H9 (cell line): ENCODE data around the gene ATP2A2. TPM values are rescaled to one million over a fixed set of nuclear protein-coding genes. Genes with fewer than 3 reads are reported as not detected.

ENCODE experiments used
- DNase-seq: peaks from one replicate; pipeline ENCODE4 v3.0.0-alpha.2; 2017
- H2AFZ ChIP-seq: one replicate; pipeline ENCODE4 v1.6.1; 2013; ENCODE audit warnings: mild to moderate bottlenecking, low read length, control low read depth, moderate library complexity
- H2AK5ac ChIP-seq: 2 replicates; pipeline ENCODE4 v1.6.1; 2013; ENCODE audit warnings: low read length, control low read depth, mixed read lengths; ENCODE audit not compliant: insufficient read length
- H2BK120ac ChIP-seq: one replicate; pipeline ENCODE4 v1.6.1; 2013; ENCODE audit warnings: low read depth, mild to moderate bottlenecking, low read length, control low read depth, inconsistent platforms; ENCODE audit not compliant: poor library complexity, severe bottlenecking
- H2BK12ac ChIP-seq: 2 replicates; pipeline ENCODE4 v1.6.1; 2013; ENCODE audit warnings: low read length, control low read depth, mixed read lengths, low read depth; ENCODE audit not compliant: insufficient read length
- H2BK15ac ChIP-seq: 2 replicates; pipeline ENCODE4 v1.6.1; 2013; ENCODE audit warnings: low read depth, low read length, control low read depth
- H2BK20ac ChIP-seq: one replicate; pipeline ENCODE4 v1.6.1; 2013; ENCODE audit warnings: low read depth, mild to moderate bottlenecking, low read length, control low read depth, inconsistent platforms; ENCODE audit not compliant: poor library complexity, severe bottlenecking
- H2BK5ac ChIP-seq: 2 replicates; pipeline ENCODE4 v1.6.1; 2013; ENCODE audit warnings: low read length, control low read depth, mixed read lengths; ENCODE audit not compliant: insufficient read length
- H3K14ac ChIP-seq: 2 replicates; pipeline ENCODE4 v1.6.1; 2013; ENCODE audit warnings: low read length, control low read depth; ENCODE audit not compliant: insufficient read depth
- H3K18ac ChIP-seq: 2 replicates; pipeline ENCODE4 v1.6.1; 2013; ENCODE audit warnings: low read depth, mild to moderate bottlenecking, mixed read lengths, low read length, control low read depth; ENCODE audit not compliant: insufficient read length
- H3K23ac ChIP-seq: 2 replicates; pipeline ENCODE4 v1.6.1; 2013; ENCODE audit warnings: low read length, control low read depth, mixed read lengths, low read depth; ENCODE audit not compliant: insufficient read length
- H3K23me2 ChIP-seq: 2 replicates; pipeline ENCODE4 v1.6.1; 2013; ENCODE audit warnings: low read depth, mild to moderate bottlenecking, mixed read lengths, low read length, control low read depth; ENCODE audit not compliant: insufficient read length, poor library complexity, severe bottlenecking
- H3K27ac ChIP-seq: 2 replicates; pipeline ENCODE4 v1.5.1; 2013; ENCODE audit warnings: low read length, control low read depth, mixed read lengths, low read depth; ENCODE audit not compliant: insufficient read length
- H3K27me3 ChIP-seq: 2 replicates; pipeline ENCODE4 v1.6.1; 2013; ENCODE audit warnings: low read length, control low read depth, inconsistent platforms; ENCODE audit not compliant: insufficient read depth
- H3K4ac ChIP-seq: 2 replicates; pipeline ENCODE4 v1.6.1; 2013; ENCODE audit warnings: low read depth, mild to moderate bottlenecking, control low read depth, inconsistent platforms, low read length, moderate library complexity
- H3K4me1 ChIP-seq: 2 replicates; pipeline ENCODE4 v1.6.1; 2013; ENCODE audit warnings: low read length, control low read depth, inconsistent platforms; ENCODE audit not compliant: insufficient read depth
- H3K4me2 ChIP-seq: 2 replicates; pipeline ENCODE4 v1.6.1; 2013; ENCODE audit warnings: low read length, control low read depth, mixed read lengths; ENCODE audit not compliant: insufficient read length, insufficient read depth
- H3K56ac ChIP-seq: 2 replicates; pipeline ENCODE4 v1.6.1; 2013; ENCODE audit warnings: low read depth, mild to moderate bottlenecking, mixed read lengths, low read length, control low read depth; ENCODE audit not compliant: insufficient read length
- H3K79me1 ChIP-seq: 2 replicates; pipeline ENCODE4 v1.6.1; 2013; ENCODE audit warnings: low read depth, mild to moderate bottlenecking, moderate library complexity, low read length, control low read depth, inconsistent platforms; ENCODE audit not compliant: insufficient read depth, poor library complexity, severe bottlenecking
- H3K79me2 ChIP-seq: 2 replicates; pipeline ENCODE4 v1.6.1; 2013; ENCODE audit warnings: low read length, control low read depth, inconsistent platforms; ENCODE audit not compliant: insufficient read depth
- H3K9ac ChIP-seq: 2 replicates; pipeline ENCODE4 v1.6.1; 2013; ENCODE audit warnings: low read length, control low read depth, mixed read lengths; ENCODE audit not compliant: insufficient read length; ENCODE audit errors: extremely low read depth
- H3K9me3 ChIP-seq: one replicate; pipeline ENCODE4 v1.6.1; 2013; ENCODE audit warnings: low read depth, low read length, inconsistent platforms; ENCODE audit not compliant: control insufficient read depth
- H3T11ph ChIP-seq: one replicate; pipeline ENCODE4 v1.6.1; 2013; ENCODE audit warnings: mild to moderate bottlenecking, low read length, control low read depth, inconsistent platforms
- H4K20me1 ChIP-seq: one replicate; pipeline ENCODE4 v1.6.1; 2013; ENCODE audit not compliant: control insufficient read depth, insufficient read length, insufficient read depth
- H4K5ac ChIP-seq: 2 replicates; pipeline ENCODE4 v1.6.1; 2013; ENCODE audit warnings: low read depth, mild to moderate bottlenecking, mixed read lengths, low read length, control low read depth; ENCODE audit not compliant: insufficient read length
- H4K8ac ChIP-seq: replicated peaks from 2 replicates; pipeline ENCODE4 v1.6.1; 2013; ENCODE audit warnings: low read length, control low read depth, mixed read lengths, low read depth; ENCODE audit not compliant: insufficient read length
- H4K91ac ChIP-seq: 2 replicates; pipeline ENCODE4 v1.6.1; 2013; ENCODE audit warnings: low read depth, mild to moderate bottlenecking, moderate library complexity, mixed read lengths, low read length, control low read depth; ENCODE audit not compliant: insufficient read length
- H3K27ac Mint-ChIP-seq, 3 experiments: 2 replicates in 2 of 3; 3 replicates in 1 of 3; pipeline ENCODE4 v1.8.0; 2020 to 2021; ENCODE audit warnings: mixed read lengths in 3 of 3, mild to moderate bottlenecking in 1 of 3, moderate library complexity in 1 of 3
- H3K27me3 Mint-ChIP-seq: 2 replicates; pipeline ENCODE4 v1.8.0; 2021; ENCODE audit warnings: low read depth, mild to moderate bottlenecking, moderate library complexity, mixed read lengths
- H3K36me3 Mint-ChIP-seq, 3 experiments: 2 replicates in 2 of 3; 3 replicates in 1 of 3; pipeline ENCODE4 v1.8.0; 2020 to 2021; ENCODE audit warnings: low read depth in 3 of 3, mixed read lengths in 3 of 3; ENCODE audit not compliant: insufficient read depth in 1 of 3
- H3K4me1 Mint-ChIP-seq, 2 experiments: 2 replicates each; pipeline ENCODE4 v1.8.0; 2020; ENCODE audit warnings: mixed read lengths in 2 of 2
- H3K4me3 Mint-ChIP-seq, 2 experiments: 2 replicates in 1 of 2; 3 replicates in 1 of 2; pipeline ENCODE4 v1.8.0; 2020 to 2021; ENCODE audit warnings: mild to moderate bottlenecking in 2 of 2, mixed read lengths in 2 of 2, moderate library complexity in 1 of 2
- H3K9me3 Mint-ChIP-seq, 2 experiments: 2 replicates in 1 of 2; 3 replicates in 1 of 2; pipeline ENCODE4 v1.8.0; 2020; ENCODE audit warnings: mild to moderate bottlenecking in 2 of 2, mixed read lengths in 2 of 2, moderate library complexity in 1 of 2
- CTCF ChIP-seq: fragments of 200-600 bp; sonication (generic); conservative IDR thresholded peaks from 3 replicates; pipeline ENCODE4 v1.8.0; 2021; ENCODE audit warnings: antibody characterized with exemption, mild to moderate bottlenecking
- WGBS: extraction: QIAGEN DNeasy Blood & Tissue Kit; methylation state at CpG from one replicate; pipeline ENCODE4 v1.1.7; 2013; ENCODE audit warnings: missing lambda C conversion rate, low lambda C conversion rate, mixed read lengths; ENCODE audit not compliant: insufficient read length; ENCODE audit errors: extremely low coverage; 5-methylcytosine and 5-hydroxymethylcytosine counted together
- total RNA-seq: library from RNA; stranded (reverse); gene quantifications from 2 replicates; pipeline ENCODE4 v1.2.1, GENCODE V29; 2021

The ATP2A2 gene
- total RNA-seq, 1 experiment from 2014 or later: 257 TPM

GRCh38 chr12:110361216-110361615, 80.2 kb downstream of the ATP2A2 start:
- H4K20me1 ChIP-seq: no peaks in the 10 kb centered on the region
- H3K27me3 ChIP-seq: no peaks in the 10 kb centered on the region
- H4K8ac ChIP-seq: no peak overlapping the region
- H2BK12ac ChIP-seq: no peak overlapping the region
- no peaks in the 10 kb centered on the region for H3K27me3 Mint-ChIP-seq
- H2BK20ac ChIP-seq: no peak overlapping the region
- no peaks in the 10 kb centered on the region for H3K23me2 ChIP-seq
- no CpG with 5 or more reads among the region's 1 CpG for WGBS
- no peak overlapping the region for H3K27ac ChIP-seq
- no peak overlapping the region for H3K23ac ChIP-seq
- H3K36me3 Mint-ChIP-seq: peaks cover 0 to 2% (median 0%) of the 10 kb centered on the region in 3 experiments; a peak in 1 of 7 replicates
- H2BK15ac ChIP-seq: no peak overlapping the region
- no peak overlapping the region for H2AFZ ChIP-seq
- DNase-seq: no peak
- no peak overlapping the region for H4K91ac ChIP-seq
- no peak overlapping the region for H3K4ac ChIP-seq
- TF ChIP-seq CTCF: no peak
- no peaks in the 10 kb centered on the region for H3K4me1 ChIP-seq
- no peak overlapping the region for H3K4me2 ChIP-seq
- no peak overlapping the region for H3K18ac ChIP-seq
- no peak overlapping the region for H3K9ac ChIP-seq
- no peak overlapping the region for H3K4me3 Mint-ChIP-seq
- H3K9me3 ChIP-seq: no peaks in the 10 kb centered on the region
- H3K14ac ChIP-seq: no peak overlapping the region
- no peak overlapping the region for H2BK5ac ChIP-seq
- H3K79me1 ChIP-seq: no peaks in the 10 kb centered on the region
- H3K9me3 Mint-ChIP-seq: no peaks in the 10 kb centered on the region; a peak in 1 of 5 replicates
- no peak overlapping the region for H2AK5ac ChIP-seq
- H3K56ac ChIP-seq: no peak overlapping the region
- H3K79me2 ChIP-seq: no peaks in the 10 kb centered on the region
- no peaks in the 10 kb centered on the region for H3K4me1 Mint-ChIP-seq
- H3K27ac Mint-ChIP-seq: no peak overlapping the region
- no peak overlapping the region for H3T11ph ChIP-seq
- H2BK120ac ChIP-seq: no peak overlapping the region
- no peak overlapping the region for H4K5ac ChIP-seq
